Lung (tissue), 12 donors: ENCODE measurements around the gene VSTM2B. TPM values are rescaled to one million over a fixed set of nuclear protein-coding genes. Genes with fewer than 3 reads are reported as not detected.

Experiments used
- ATAC-seq: fragments of 200-7000 bp; cut with Tn5 transposase; one replicate; pipeline ENCODE4 v1.9.1; 2020; ENCODE audit warnings: moderate number of reproducible peaks; ENCODE audit not compliant: insufficient read depth, low FRiP score
- DNase-seq, 3 donors: peaks; one replicate each; pipeline ENCODE4 v3.0.0-alpha.2; 2013 to 2017
- H3K27ac ChIP-seq, 2 donors: one replicate each; pipeline ENCODE4 v1.5.1; 2013; ENCODE audit warnings: mild to moderate bottlenecking in 2 of 2, moderate library complexity in 2 of 2, control low read depth in 1 of 2, inconsistent platforms in 1 of 2, low read depth in 1 of 2, low read length in 1 of 2
- H3K27me3 ChIP-seq, 3 donors: one replicate each; pipeline ENCODE4 v1.5.1; 2013; ENCODE audit warnings: low read length in 2 of 3; ENCODE audit not compliant: control insufficient read depth in 3 of 3, insufficient read depth in 3 of 3
- H3K36me3 ChIP-seq, 4 donors: one replicate each; pipeline ENCODE4 v1.5.1; 2013; ENCODE audit warnings: low read length in 4 of 4, mild to moderate bottlenecking in 1 of 4, moderate library complexity in 1 of 4; ENCODE audit not compliant: control insufficient read depth in 4 of 4, insufficient read depth in 4 of 4
- H3K4me1 ChIP-seq, 5 donors: one replicate each; pipeline ENCODE4 v1.5.1; 2013; ENCODE audit warnings: low read length in 5 of 5, mild to moderate bottlenecking in 2 of 5, moderate library complexity in 1 of 5; ENCODE audit not compliant: control insufficient read depth in 5 of 5, insufficient read depth in 5 of 5
- H3K4me3 ChIP-seq: one replicate; pipeline ENCODE4 v1.5.1; 2013; ENCODE audit warnings: mild to moderate bottlenecking, control low read depth, moderate library complexity
- H3K9ac ChIP-seq, 2 donors: one replicate each; pipeline ENCODE4 v1.5.1; 2013; ENCODE audit warnings: low read length in 2 of 2, control low read depth in 1 of 2; ENCODE audit not compliant: insufficient read depth in 1 of 2
- H3K9me3 ChIP-seq, 4 donors: one replicate each; pipeline ENCODE4 v1.5.1; 2013; ENCODE audit warnings: low read length in 3 of 4, mild to moderate bottlenecking in 1 of 4, moderate library complexity in 1 of 4; ENCODE audit not compliant: control insufficient read depth in 4 of 4, insufficient read depth in 3 of 4
- WGBS, 2 donors: extraction: QIAGEN DNeasy Blood & Tissue Kit; methylation state at CpG; one replicate each; pipeline ENCODE4 v1.1.7; 2013; 5-methylcytosine and 5-hydroxymethylcytosine counted together
- polyA plus RNA-seq, 2 donors: library from polyadenylated mRNA; stranded (reverse); fragments of 200-250 nt; gene quantifications; one replicate each; pipeline ENCODE4 v1.2.1, GENCODE V29; 2013
- total RNA-seq, 2 donors: library from RNA; depleted of rRNA in 1 of 2; stranded (reverse); fragments of >200 nt in 1 of 2; gene quantifications; one replicate each; pipeline ENCODE4 v1.2.1, GENCODE V29; 2014 to 2021
- TF ChIP-seq, protein P1 (sequence below): IDR thresholded peaks from 2 replicates; pipeline ENCODE4 v1.5.1; 2012; ENCODE audit warnings: mild to moderate bottlenecking; ENCODE audit errors: control extremely low read depth, extremely low read depth
- donor health status: control.
- donor health status: control.
- donor health status: Bipolar disorder and iron deficiency.
- donor health status: healthy.
- donor health status: DM: yes; HTN: yes; CAD: no.

Gene VSTM2B
- total and polyA plus RNA-seq, 4 donors, result not detected

DNA sequence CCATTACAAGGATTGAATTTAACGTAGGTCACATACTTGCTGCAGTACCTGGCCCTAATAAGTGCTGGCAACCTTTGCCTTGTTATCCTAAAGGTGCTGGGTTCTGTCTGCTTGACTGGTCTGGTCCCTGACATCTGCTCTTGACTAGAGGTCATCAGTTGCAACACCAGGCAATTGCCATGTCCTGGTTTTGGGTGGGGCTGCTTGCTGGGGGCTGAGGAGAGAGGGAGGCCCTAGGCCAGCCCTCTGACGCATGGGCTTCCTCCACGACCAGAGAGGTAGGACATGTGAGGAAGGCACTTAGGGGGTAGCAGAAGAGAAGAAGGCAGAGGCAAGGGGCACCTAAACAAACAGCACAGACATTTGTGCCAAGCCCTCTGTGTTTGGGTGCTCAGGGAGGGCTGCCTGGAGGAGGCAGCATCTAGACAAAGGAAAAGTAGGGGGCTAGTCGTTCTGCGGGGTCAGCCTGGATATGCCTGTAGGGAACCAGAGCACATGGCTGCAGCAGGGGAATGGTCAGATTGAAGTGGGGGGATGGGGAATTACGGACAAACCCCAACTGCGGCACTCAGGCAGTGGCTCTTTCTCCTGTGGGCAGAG lies 21.7 kb downstream of the VSTM2B start:
- DNase-seq (peak in 1 of 3 donors; percentile 6), ATAC-seq (no peak)
- Histone ChIP-seq H3K27me3 (no peaks in the 10 kb centered on the region), H3K4me3 (no peak overlapping the region), H3K9ac (no peak overlapping the region), H3K9me3 (peaks cover 0 to 17% (median 0%) of the 10 kb centered on the region in 4 donors), H3K4me1 (no peaks in the 10 kb centered on the region), H3K36me3 (no peaks in the 10 kb centered on the region), H3K27ac (no peak overlapping the region)
- WGBS, 2 donors, result 71 to 75% methylated on average over 7 of the region's 7 CpGs
- TF ChIP-seq, protein P1, sequence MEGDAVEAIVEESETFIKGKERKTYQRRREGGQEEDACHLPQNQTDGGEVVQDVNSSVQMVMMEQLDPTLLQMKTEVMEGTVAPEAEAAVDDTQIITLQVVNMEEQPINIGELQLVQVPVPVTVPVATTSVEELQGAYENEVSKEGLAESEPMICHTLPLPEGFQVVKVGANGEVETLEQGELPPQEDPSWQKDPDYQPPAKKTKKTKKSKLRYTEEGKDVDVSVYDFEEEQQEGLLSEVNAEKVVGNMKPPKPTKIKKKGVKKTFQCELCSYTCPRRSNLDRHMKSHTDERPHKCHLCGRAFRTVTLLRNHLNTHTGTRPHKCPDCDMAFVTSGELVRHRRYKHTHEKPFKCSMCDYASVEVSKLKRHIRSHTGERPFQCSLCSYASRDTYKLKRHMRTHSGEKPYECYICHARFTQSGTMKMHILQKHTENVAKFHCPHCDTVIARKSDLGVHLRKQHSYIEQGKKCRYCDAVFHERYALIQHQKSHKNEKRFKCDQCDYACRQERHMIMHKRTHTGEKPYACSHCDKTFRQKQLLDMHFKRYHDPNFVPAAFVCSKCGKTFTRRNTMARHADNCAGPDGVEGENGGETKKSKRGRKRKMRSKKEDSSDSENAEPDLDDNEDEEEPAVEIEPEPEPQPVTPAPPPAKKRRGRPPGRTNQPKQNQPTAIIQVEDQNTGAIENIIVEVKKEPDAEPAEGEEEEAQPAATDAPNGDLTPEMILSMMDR, result no peak

DNA sequence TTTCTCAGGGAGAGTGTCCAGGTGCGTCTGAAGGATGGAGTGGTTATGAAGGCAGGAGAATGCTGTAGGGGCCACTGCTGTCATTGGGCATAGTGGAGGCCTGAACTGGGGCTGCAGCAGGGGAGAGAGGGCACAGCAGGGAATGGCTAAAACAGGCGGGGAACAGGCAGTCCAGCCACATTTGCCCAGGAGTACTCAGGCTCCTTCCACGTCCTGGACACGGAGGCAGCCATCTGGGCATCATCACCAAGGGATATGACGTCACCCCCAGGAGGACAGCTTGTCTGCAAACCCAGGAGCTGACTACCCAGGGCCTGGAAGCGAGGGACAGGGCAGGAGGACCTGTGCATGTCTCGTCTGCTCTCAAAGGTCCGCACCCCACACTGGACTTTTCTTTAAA lies 22.2 kb downstream of the VSTM2B start:
- ATAC-seq (no peak), DNase-seq (no peak)
- WGBS, 2 donors, result 63 to 74% methylated on average over 8 of the region's 8 CpGs
- no peaks in the 10 kb centered on the region for H3K27me3 ChIP-seq
- peaks cover 0 to 22% (median 0%) of the 10 kb centered on the region in 4 donors for H3K9me3 ChIP-seq
- H3K36me3 ChIP-seq, result no peaks in the 10 kb centered on the region
- no peak overlapping the region for H3K27ac ChIP-seq
- no peak overlapping the region for H3K9ac ChIP-seq
- TF ChIP-seq, protein P1, result no peak
- H3K4me3 ChIP-seq, result no peak overlapping the region
- H3K4me1 ChIP-seq, result no peaks in the 10 kb centered on the region

- ATAC-seq (no peak), DNase-seq (no peak)
- H3K27ac ChIP-seq, result no peak overlapping the region
- H3K4me3 ChIP-seq, result no peak overlapping the region
- 72 to 80% methylated on average over 9 of the region's 9 CpGs for WGBS, 2 donors
- H3K9me3 ChIP-seq, result peaks cover 0 to 21% (median 0%) of the 10 kb centered on the region in 4 donors
- no peaks in the 10 kb centered on the region for H3K4me1 ChIP-seq
- TF ChIP-seq, protein P1, result no peak
- H3K9ac ChIP-seq, result no peak overlapping the region
- no peaks in the 10 kb centered on the region for H3K27me3 ChIP-seq
- H3K36me3 ChIP-seq, result no peaks in the 10 kb centered on the region
Measured at GRCh38 chr19:29548483-29549085, 22.8 kb downstream of the VSTM2B start.
